NCI-H524 (cell line): ENCODE measurements around the gene ALPP.
A peak's percentile ranks its signal among the peaks of the same experiment; 100 is the strongest.
"Not testable (repeated sequence)": the region's sequence is repeated elsewhere in the genome, so short reads cannot be mapped to it uniquely, and the experiment has no call there.

Experiments
- DNase-seq, 2 experiments: peaks; one replicate each; lab custom pipeline; 2025; lab: John Stamatoyannopoulos, UW

Gene ALPP

GRCh38 chr2:232378735-232379151, at the start of gene ALPP:
TSS of gene ALPP (plus strand) at chr2:232378751. CDS start at chr2:232378803, 52 bp downstream.
- not testable (repeated sequence) for DNase-seq

GRCh38 chr2:232329716-232330067, 48.9 kb upstream of the ALPP start:
- no peak for DNase-seq

- no peak for DNase-seq
Measured at GRCh38 chr2:232330068-232330999, 48.2 kb upstream of the ALPP start.

- not testable (repeated sequence) for DNase-seq
Measured at GRCh38 chr2:232331061-232331460, 47.5 kb upstream of the ALPP start.

GRCh38 chr2:232331641-232332040, 46.9 kb upstream of the ALPP start:
- not testable (repeated sequence) for DNase-seq

- DNase-seq, result not testable (repeated sequence)
Measured at GRCh38 chr2:232332244-232332939, 46.2 kb upstream of the ALPP start.

- DNase-seq, result no peak
Measured at GRCh38 chr2:232332940-232333259, 45.7 kb upstream of the ALPP start.

- peak in 1 of 2 experiments; percentile 23 for DNase-seq
Measured at GRCh38 chr2:232333361-232334135, 45.0 kb upstream of the ALPP start.

- not testable (repeated sequence) for DNase-seq
Measured at GRCh38 chr2:232334136-232334884, 44.2 kb upstream of the ALPP start.

GRCh38 chr2:232334885-232335205, 43.7 kb upstream of the ALPP start:
- not testable (repeated sequence) for DNase-seq

GRCh38 chr2:232335206-232335858, 43.2 kb upstream of the ALPP start:
- not testable (repeated sequence) for DNase-seq

GRCh38 chr2:232335859-232336215, 42.7 kb upstream of the ALPP start:
- no peak for DNase-seq

GRCh38 chr2:232336241-232336736, 42.3 kb upstream of the ALPP start:
- DNase-seq, result no peak

GRCh38 chr2:232336981-232337720, 41.4 kb upstream of the ALPP start:
- no peak for DNase-seq

GRCh38 chr2:232338094-232338758, 40.3 kb upstream of the ALPP start:
- DNase-seq, result not testable (repeated sequence)

- DNase-seq, result no peak
Measured at GRCh38 chr2:232338759-232339106, 39.8 kb upstream of the ALPP start.

GRCh38 chr2:232339121-232340081, 39.1 kb upstream of the ALPP start:
- DNase-seq, result no peak

- DNase-seq, result no peak
Measured at GRCh38 chr2:232340171-232340935, 38.2 kb upstream of the ALPP start.
